Testis (tissue), 3 donors: Measurements from ENCODE around the gene MAP2K5. TPM values are rescaled to one million over a fixed set of nuclear protein-coding genes. Genes with fewer than 3 reads are reported as not detected.

Experiments
- DNase-seq: peaks from one replicate; pipeline ENCODE4 v3.0.0-alpha.2; 2019
- H3K27ac ChIP-seq, 2 donors: fragments of 200-600 bp; sonication (generic); one replicate each; pipeline ENCODE4 v1.5.1; 2019
- H3K27me3 ChIP-seq: fragments of 200-600 bp; sonication (generic); one replicate; pipeline ENCODE4 v1.5.1; 2019
- H3K36me3 ChIP-seq: fragments of 200-600 bp; sonication (generic); one replicate; pipeline ENCODE4 v1.5.1; 2017; ENCODE audit warnings: low read depth; ENCODE audit errors: missing control alignments
- H3K4me1 ChIP-seq: fragments of 200-600 bp; sonication (generic); one replicate; pipeline ENCODE4 v1.5.1; 2019
- H3K4me3 ChIP-seq, 2 donors: fragments of 200-600 bp; sonication (generic); one replicate each; pipeline ENCODE4 v1.5.1; 2017 to 2019
- H3K9me3 ChIP-seq: fragments of 200-600 bp; sonication (generic); one replicate; pipeline ENCODE4 v1.5.1; 2017
- CTCF ChIP-seq, 3 experiments: fragments of 450-650 bp in 2 of 3; fragments of 200-600 bp in 1 of 3; sonication (generic) in 1 of 3; IDR thresholded peaks; one replicate each; pipeline ENCODE4 v1.5.1; 2016 to 2019; ENCODE audit warnings: antibody characterized with exemption in 3 of 3, mild to moderate bottlenecking in 2 of 3, moderate library complexity in 1 of 3
- POLR2A ChIP-seq: fragments of 450-650 bp; IDR thresholded peaks from one replicate; pipeline ENCODE4 v1.6.1; 2017; ENCODE audit warnings: antibody characterized with exemption, mild to moderate bottlenecking, moderate library complexity
- WGBS, 2 donors: methylation state at CpG; one replicate each; pipeline ENCODE4 v1.1.5; 2018; 5-methylcytosine and 5-hydroxymethylcytosine counted together
- intact Hi-C: fragments of 100-400 bp; cut with DNase I; formaldehyde crosslinking; loops from one replicate; pipeline ENCODE4 v1.15.1; 2023; ENCODE audit warnings: low total_unique reads
- polyA plus RNA-seq: library from polyadenylated mRNA; stranded (reverse); fragments of 350-450 nt; fragmentation: Illumina TruSeq; extraction: RNeasy Lipid Tissue Mini Kit (QIAGEN cat#74804); gene quantifications from one replicate; pipeline ENCODE4 v1.2.3, GENCODE V29; 2014; ENCODE audit warnings: low read depth, low replicate concordance; ENCODE audit not compliant: insufficient read depth
- total RNA-seq, 2 donors: library from RNA; depleted of rRNA; stranded (reverse); fragments of >200 nt; gene quantifications; one replicate each; pipeline ENCODE4 v1.2.3, GENCODE V29; 2016

Gene MAP2K5
- total and polyA plus RNA-seq, 3 donors from 2014 or later: 28.0 to 34.3 (median 31.2) TPM

- no peak for TF ChIP-seq CTCF (IDR thresholded peaks at IDR 0.05)
- no peak for TF ChIP-seq POLR2A
- H3K27ac ChIP-seq: no peak overlapping the region
- intact Hi-C loops: no loop called here
- 94 to 96% methylated on average over 3 of the region's 3 CpGs for WGBS, 2 donors
- H3K4me1 ChIP-seq: no peaks in the 10 kb centered on the region
- no peaks in the 10 kb centered on the region for H3K36me3 ChIP-seq
- DNase-seq: no peak
- no peaks in the 10 kb centered on the region for H3K27me3 ChIP-seq
- no peaks in the 10 kb centered on the region for H3K9me3 ChIP-seq
- no peak overlapping the region for H3K4me3 ChIP-seq
Observed at GRCh38 chr15:67508407-67508806, 34.1 kb upstream of the MAP2K5 start.

- 85 to 92% methylated on average over 4 of the region's 4 CpGs for WGBS, 2 donors
- no peak for TF ChIP-seq CTCF (IDR thresholded peaks at IDR 0.05)
- no peak for TF ChIP-seq POLR2A
- H3K36me3 ChIP-seq: no peaks in the 10 kb centered on the region
- no peak overlapping the region for H3K4me3 ChIP-seq
- no peaks in the 10 kb centered on the region for H3K4me1 ChIP-seq
- no peak for DNase-seq
- no peak overlapping the region for H3K27ac ChIP-seq
- intact Hi-C loops: no loop called here
- no peaks in the 10 kb centered on the region for H3K9me3 ChIP-seq
- H3K27me3 ChIP-seq: no peaks in the 10 kb centered on the region
Observed at GRCh38 chr15:67509918-67510317, 32.6 kb upstream of the MAP2K5 start.

- no peak for DNase-seq
- no peaks in the 10 kb centered on the region for H3K36me3 ChIP-seq
- no peaks in the 10 kb centered on the region for H3K27me3 ChIP-seq
- H3K4me1 ChIP-seq: no peaks in the 10 kb centered on the region
- 89 to 93% methylated on average over 7 of the region's 7 CpGs for WGBS, 2 donors
- no peak overlapping the region for H3K27ac ChIP-seq
- H3K4me3 ChIP-seq: no peak overlapping the region
- no peak for TF ChIP-seq POLR2A
- no peak for TF ChIP-seq CTCF (IDR thresholded peaks at IDR 0.05)
- intact Hi-C loops: no loop called here
- H3K9me3 ChIP-seq: no peaks in the 10 kb centered on the region
Observed at GRCh38 chr15:67510597-67511190, 31.8 kb upstream of the MAP2K5 start.

- Histone ChIP-seq H3K27me3 (no peaks in the 10 kb centered on the region), H3K27ac (no peak overlapping the region), H3K36me3 (no peaks in the 10 kb centered on the region), H3K4me3 (no peak overlapping the region), H3K9me3 (no peaks in the 10 kb centered on the region), H3K4me1 (no peaks in the 10 kb centered on the region)
- intact Hi-C loops: no loop called here
- TF ChIP-seq POLR2A: no peak
- TF ChIP-seq CTCF (IDR thresholded peaks at IDR 0.05): no peak
- 90 to 98% methylated on average over 3 of the region's 3 CpGs for WGBS, 2 donors
- DNase-seq: no peak
Observed at GRCh38 chr15:67511606-67512005, 30.9 kb upstream of the MAP2K5 start.

- H3K4me1 ChIP-seq: no peaks in the 10 kb centered on the region
- no peak for DNase-seq
- no peaks in the 10 kb centered on the region for H3K9me3 ChIP-seq
- H3K27ac ChIP-seq: no peak overlapping the region
- no peaks in the 10 kb centered on the region for H3K27me3 ChIP-seq
- intact Hi-C loops: no loop called here
- TF ChIP-seq CTCF (IDR thresholded peaks at IDR 0.05): no peak
- no peak for TF ChIP-seq POLR2A
- H3K4me3 ChIP-seq: no peak overlapping the region
- 51 to 57% methylated on average over 3 of the region's 3 CpGs for WGBS, 2 donors
- no peaks in the 10 kb centered on the region for H3K36me3 ChIP-seq
Observed at GRCh38 chr15:67512140-67512539, 30.4 kb upstream of the MAP2K5 start.
